ENCODE results near the gene DDX28.

The DDX28 gene

DNA sequence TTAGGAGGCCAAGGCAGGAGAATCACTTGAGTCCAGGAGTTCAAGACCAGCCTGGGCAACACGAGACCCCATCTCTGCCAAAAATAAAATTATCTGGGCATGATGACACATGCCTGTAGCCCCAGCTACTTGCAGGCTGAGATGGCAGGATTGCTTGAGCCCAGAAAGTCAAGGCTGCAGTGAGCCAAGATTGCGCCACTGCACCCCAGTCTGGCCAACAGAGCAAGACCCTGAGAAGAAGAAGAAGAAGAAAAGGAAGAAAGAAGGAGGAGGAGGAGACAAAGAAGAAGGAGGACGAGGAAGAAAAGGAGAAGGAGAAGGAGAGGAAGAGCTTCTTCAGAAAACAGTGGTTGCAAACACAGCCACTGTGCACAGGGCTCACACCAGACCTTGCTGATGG is 34.4 kb downstream of the DDX28 start:
- Histone ChIP-seq H3K4me3 (ENCODE audit: low read length, poor library complexity, severe bottlenecking) (no peak overlapping the region), H2AFZ (ENCODE audit: low read length) (no peak overlapping the region), H4K20me1 (ENCODE audit: insufficient read depth, low read length, poor library complexity, severe bottlenecking) (no peaks in the 10 kb centered on the region), H3K9me3 (ENCODE audit: insufficient read depth, low read depth, low read length) (no peaks in the 10 kb centered on the region), H3F3A (ENCODE audit: low read depth) (no peaks in the 10 kb centered on the region), H3K9me2 (replicated peaks; ENCODE audit: low read depth, low read length) (no peaks in the 10 kb centered on the region), H3K27me3 (ENCODE audit: insufficient read depth, low read length, poor library complexity, severe bottlenecking) (no peaks in the 10 kb centered on the region), H3K4me2 (ENCODE audit: low read depth, low read length, poor library complexity, severe bottlenecking) (no peak overlapping the region), H3K79me2 (ENCODE audit: insufficient read depth, low read length) (no peaks in the 10 kb centered on the region), H3K9ac (ENCODE audit: low read depth, low read length, poor library complexity, severe bottlenecking) (no peak overlapping the region), H3K4me1 (ENCODE audit: insufficient read depth, low read length, poor library complexity, severe bottlenecking) (peaks cover 19% of the 10 kb centered on the region), H3K36me3 (ENCODE audit: insufficient read depth, low read length) (no peaks in the 10 kb centered on the region)
- no peak for TF ChIP-seq EZH2phosphoT487 (IDR thresholded peaks at IDR 0.05; ENCODE audit: borderline replicate concordance)
- TF ChIP-seq, protein P1, sequence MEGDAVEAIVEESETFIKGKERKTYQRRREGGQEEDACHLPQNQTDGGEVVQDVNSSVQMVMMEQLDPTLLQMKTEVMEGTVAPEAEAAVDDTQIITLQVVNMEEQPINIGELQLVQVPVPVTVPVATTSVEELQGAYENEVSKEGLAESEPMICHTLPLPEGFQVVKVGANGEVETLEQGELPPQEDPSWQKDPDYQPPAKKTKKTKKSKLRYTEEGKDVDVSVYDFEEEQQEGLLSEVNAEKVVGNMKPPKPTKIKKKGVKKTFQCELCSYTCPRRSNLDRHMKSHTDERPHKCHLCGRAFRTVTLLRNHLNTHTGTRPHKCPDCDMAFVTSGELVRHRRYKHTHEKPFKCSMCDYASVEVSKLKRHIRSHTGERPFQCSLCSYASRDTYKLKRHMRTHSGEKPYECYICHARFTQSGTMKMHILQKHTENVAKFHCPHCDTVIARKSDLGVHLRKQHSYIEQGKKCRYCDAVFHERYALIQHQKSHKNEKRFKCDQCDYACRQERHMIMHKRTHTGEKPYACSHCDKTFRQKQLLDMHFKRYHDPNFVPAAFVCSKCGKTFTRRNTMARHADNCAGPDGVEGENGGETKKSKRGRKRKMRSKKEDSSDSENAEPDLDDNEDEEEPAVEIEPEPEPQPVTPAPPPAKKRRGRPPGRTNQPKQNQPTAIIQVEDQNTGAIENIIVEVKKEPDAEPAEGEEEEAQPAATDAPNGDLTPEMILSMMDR (conservative IDR thresholded peaks at IDR 0.05; ENCODE audit: low read length) = no peak

DNA sequence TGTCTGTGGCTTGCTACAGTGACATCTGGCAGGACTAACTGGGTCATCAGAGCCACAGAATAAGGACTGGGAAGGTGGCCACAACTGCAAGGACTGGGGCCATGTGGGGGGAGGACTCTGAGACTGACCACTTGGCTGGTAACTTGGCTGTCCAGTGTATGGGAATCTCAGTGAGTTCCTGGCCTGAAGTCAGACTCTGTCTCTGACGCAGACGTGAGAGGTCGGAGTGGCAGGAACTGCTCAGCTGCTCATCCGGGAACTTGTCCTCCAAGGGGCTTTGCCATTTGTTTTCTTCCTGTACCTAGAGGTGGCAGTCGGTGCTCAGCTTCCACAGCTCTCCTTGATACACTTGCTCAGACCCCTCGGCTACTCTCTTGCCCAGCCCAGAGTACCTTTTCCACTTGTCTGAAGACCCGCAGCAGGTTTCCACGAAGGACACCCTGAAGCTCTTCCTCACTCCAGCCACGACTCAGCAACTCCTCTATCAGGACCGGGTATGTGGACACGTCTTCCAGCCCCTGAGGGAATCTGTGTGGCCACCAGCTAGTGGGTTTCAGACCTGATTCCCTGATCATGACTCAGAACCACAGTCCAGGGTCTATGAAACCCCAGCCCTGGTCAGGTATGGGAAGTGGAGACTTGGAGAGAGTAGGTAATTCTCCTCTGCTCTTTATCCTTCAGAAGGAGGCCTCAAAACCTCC is 35.4 kb downstream of the DDX28 start:
- Histone ChIP-seq H2AFZ (ENCODE audit: low read length) (no peak overlapping the region), H3K9me2 (replicated peaks; ENCODE audit: low read depth, low read length) (no peaks in the 10 kb centered on the region), H3K9ac (ENCODE audit: low read depth, low read length, poor library complexity, severe bottlenecking) (no peak overlapping the region), H3K79me2 (ENCODE audit: insufficient read depth, low read length) (no peaks in the 10 kb centered on the region), H3K9me3 (ENCODE audit: insufficient read depth, low read depth, low read length) (no peaks in the 10 kb centered on the region), H3K4me3 (ENCODE audit: low read length, poor library complexity, severe bottlenecking) (no peak overlapping the region), H3K4me2 (ENCODE audit: low read depth, low read length, poor library complexity, severe bottlenecking) (no peak overlapping the region), H3F3A (ENCODE audit: low read depth) (no peaks in the 10 kb centered on the region), H3K4me1 (ENCODE audit: insufficient read depth, low read length, poor library complexity, severe bottlenecking) (peaks cover 19% of the 10 kb centered on the region), H3K36me3 (ENCODE audit: insufficient read depth, low read length) (no peaks in the 10 kb centered on the region), H3K27me3 (ENCODE audit: insufficient read depth, low read length, poor library complexity, severe bottlenecking) (no peaks in the 10 kb centered on the region), H4K20me1 (ENCODE audit: insufficient read depth, low read length, poor library complexity, severe bottlenecking) (no peaks in the 10 kb centered on the region)
- no peak for TF ChIP-seq EZH2phosphoT487 (IDR thresholded peaks at IDR 0.05; ENCODE audit: borderline replicate concordance)
- TF ChIP-seq, protein P1 (conservative IDR thresholded peaks at IDR 0.05; ENCODE audit: low read length) = no peak

DNA sequence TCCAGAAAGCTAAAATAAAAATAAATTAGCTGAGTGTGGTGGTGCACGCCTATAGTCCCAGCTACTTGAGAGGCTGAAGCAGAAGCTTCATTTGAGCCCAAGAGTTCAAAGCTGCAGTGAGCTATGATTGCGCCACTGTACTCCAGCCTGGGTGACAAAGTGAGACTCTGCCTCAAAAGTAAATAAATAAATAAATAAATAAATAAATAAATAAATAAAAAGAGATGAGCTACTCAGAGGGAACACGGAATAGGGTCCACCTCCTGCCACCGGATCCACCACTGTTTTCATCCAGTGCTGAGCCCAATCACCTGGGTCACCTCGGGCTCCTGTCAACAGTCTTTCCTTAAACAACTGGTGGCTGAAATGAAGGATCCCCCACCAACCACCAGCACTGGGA is 36.1 kb downstream of the DDX28 start:
- H3K36me3 ChIP-seq (ENCODE audit: insufficient read depth, low read length) = no peaks in the 10 kb centered on the region
- TF ChIP-seq, protein P1 (conservative IDR thresholded peaks at IDR 0.05; ENCODE audit: low read length) = no peak
- H2AFZ ChIP-seq (ENCODE audit: low read length) = no peak overlapping the region
- no peaks in the 10 kb centered on the region for H3K9me2 ChIP-seq (replicated peaks; ENCODE audit: low read depth, low read length)
- no peak overlapping the region for H3K4me3 ChIP-seq (ENCODE audit: low read length, poor library complexity, severe bottlenecking)
- no peaks in the 10 kb centered on the region for H4K20me1 ChIP-seq (ENCODE audit: insufficient read depth, low read length, poor library complexity, severe bottlenecking)
- no peak overlapping the region for H3K9ac ChIP-seq (ENCODE audit: low read depth, low read length, poor library complexity, severe bottlenecking)
- H3K79me2 ChIP-seq (ENCODE audit: insufficient read depth, low read length) = no peaks in the 10 kb centered on the region
- no peaks in the 10 kb centered on the region for H3K27me3 ChIP-seq (ENCODE audit: insufficient read depth, low read length, poor library complexity, severe bottlenecking)
- no peak overlapping the region for H3K4me2 ChIP-seq (ENCODE audit: low read depth, low read length, poor library complexity, severe bottlenecking)
- no peaks in the 10 kb centered on the region for H3K9me3 ChIP-seq (ENCODE audit: insufficient read depth, low read depth, low read length)
- H3K4me1 ChIP-seq (ENCODE audit: insufficient read depth, low read length, poor library complexity, severe bottlenecking) = peaks cover 19% of the 10 kb centered on the region
- H3F3A ChIP-seq (ENCODE audit: low read depth) = no peaks in the 10 kb centered on the region

Data from Loucy (cell line).